NCI-H2029 (cell line): ENCODE measurements around the gene ARHGAP31.
A peak's percentile ranks its signal among the peaks of the same experiment; 100 is the strongest.
"Not testable (repeated sequence)": the region's sequence is repeated elsewhere in the genome, so short reads cannot be mapped to it uniquely, and the experiment has no call there.

Experiments
- DNase-seq: peaks from one replicate; lab custom pipeline; 2025; lab: John Stamatoyannopoulos, UW

Gene ARHGAP31

GRCh38 chr3:119352034-119352609, 57.9 kb downstream of the ARHGAP31 start:
- DNase-seq, result no peak

- DNase-seq, result no peak
These were observed 58.8 kb downstream of the ARHGAP31 start for GRCh38 chr3:119352863-119353527.

GRCh38 chr3:119355608-119356007, 61.4 kb downstream of the ARHGAP31 start:
- not testable (repeated sequence) for DNase-seq

- no peak for DNase-seq
These were observed 62.5 kb downstream of the ARHGAP31 start for GRCh38 chr3:119356646-119357045.

GRCh38 chr3:119357190-119357589, 63.0 kb downstream of the ARHGAP31 start:
- no peak for DNase-seq

- DNase-seq, result no peak
These were observed 65.5 kb downstream of the ARHGAP31 start for GRCh38 chr3:119359476-119360326.

GRCh38 chr3:119360736-119361462, 66.7 kb downstream of the ARHGAP31 start:
- no peak for DNase-seq

GRCh38 chr3:119362010-119362409, 67.8 kb downstream of the ARHGAP31 start:
- no peak for DNase-seq

GRCh38 chr3:119362940-119363725, 69.0 kb downstream of the ARHGAP31 start:
- no peak for DNase-seq

GRCh38 chr3:119364401-119364800, 70.2 kb downstream of the ARHGAP31 start:
- no peak for DNase-seq

- no peak for DNase-seq
These were observed 71.2 kb downstream of the ARHGAP31 start for GRCh38 chr3:119365418-119365817.

GRCh38 chr3:119367000-119367399, 72.8 kb downstream of the ARHGAP31 start:
- DNase-seq, result no peak

GRCh38 chr3:119368298-119368697, 74.1 kb downstream of the ARHGAP31 start:
- DNase-seq, result no peak

GRCh38 chr3:119371786-119372185, 77.6 kb downstream of the ARHGAP31 start:
- DNase-seq, result not testable (repeated sequence)

- no peak for DNase-seq
These were observed 80.9 kb downstream of the ARHGAP31 start for GRCh38 chr3:119375106-119375505.

- no peak for DNase-seq
These were observed 81.3 kb downstream of the ARHGAP31 start for GRCh38 chr3:119375510-119375909.

- DNase-seq, result no peak
These were observed 82.6 kb downstream of the ARHGAP31 start for GRCh38 chr3:119376758-119377157.

GRCh38 chr3:119378259-119378803, 84.1 kb downstream of the ARHGAP31 start:
- DNase-seq, result no peak

GRCh38 chr3:119380697-119381096, 86.5 kb downstream of the ARHGAP31 start:
- DNase-seq, result peak; percentile 67

GRCh38 chr3:119382134-119382533, 88.0 kb downstream of the ARHGAP31 start:
- no peak for DNase-seq

- no peak for DNase-seq
These were observed 94.4 kb downstream of the ARHGAP31 start for GRCh38 chr3:119388577-119388976.
